DMS53 (cell line): ENCODE results near the gene STS.

Experiments
- DNase-seq: peaks from one replicate; lab custom pipeline; 2025; lab: John Stamatoyannopoulos, UW

Gene STS, protein sequence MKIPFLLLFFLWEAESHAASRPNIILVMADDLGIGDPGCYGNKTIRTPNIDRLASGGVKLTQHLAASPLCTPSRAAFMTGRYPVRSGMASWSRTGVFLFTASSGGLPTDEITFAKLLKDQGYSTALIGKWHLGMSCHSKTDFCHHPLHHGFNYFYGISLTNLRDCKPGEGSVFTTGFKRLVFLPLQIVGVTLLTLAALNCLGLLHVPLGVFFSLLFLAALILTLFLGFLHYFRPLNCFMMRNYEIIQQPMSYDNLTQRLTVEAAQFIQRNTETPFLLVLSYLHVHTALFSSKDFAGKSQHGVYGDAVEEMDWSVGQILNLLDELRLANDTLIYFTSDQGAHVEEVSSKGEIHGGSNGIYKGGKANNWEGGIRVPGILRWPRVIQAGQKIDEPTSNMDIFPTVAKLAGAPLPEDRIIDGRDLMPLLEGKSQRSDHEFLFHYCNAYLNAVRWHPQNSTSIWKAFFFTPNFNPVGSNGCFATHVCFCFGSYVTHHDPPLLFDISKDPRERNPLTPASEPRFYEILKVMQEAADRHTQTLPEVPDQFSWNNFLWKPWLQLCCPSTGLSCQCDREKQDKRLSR

DNA sequence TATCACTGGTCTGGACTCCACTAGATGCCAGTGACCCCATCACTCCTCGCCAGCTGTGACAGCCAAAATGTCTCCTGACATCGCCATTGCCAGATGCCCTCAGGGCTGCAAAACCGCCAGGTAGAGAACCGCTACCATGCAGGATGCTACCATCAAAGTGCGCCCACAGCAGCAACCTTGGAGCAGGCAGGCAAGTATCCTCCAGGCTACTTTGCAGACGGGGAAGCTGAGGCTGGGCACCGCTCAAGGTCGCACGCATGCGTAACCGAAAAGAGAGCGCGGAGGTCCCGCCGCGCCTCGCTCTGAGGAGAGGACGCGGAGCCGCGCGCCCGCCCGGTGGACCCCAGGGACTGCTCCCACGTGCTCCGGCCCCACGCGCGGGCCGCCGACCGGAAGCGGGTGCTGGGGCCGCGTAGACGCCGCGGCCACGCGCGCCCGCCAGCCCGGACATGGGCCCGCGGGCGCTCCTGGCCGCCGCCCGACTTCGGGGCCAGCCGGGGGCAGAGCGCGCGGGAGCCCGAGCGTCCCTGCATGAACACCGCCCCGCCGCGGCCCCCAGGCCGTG, at the start of gene STS:
TSS of gene STS (plus strand) at position 300 of the 565 bp plus-strand sequence. CDS start 105,488 bp downstream, outside the sequence.
- DNase-seq: peak; percentile 57

DNA sequence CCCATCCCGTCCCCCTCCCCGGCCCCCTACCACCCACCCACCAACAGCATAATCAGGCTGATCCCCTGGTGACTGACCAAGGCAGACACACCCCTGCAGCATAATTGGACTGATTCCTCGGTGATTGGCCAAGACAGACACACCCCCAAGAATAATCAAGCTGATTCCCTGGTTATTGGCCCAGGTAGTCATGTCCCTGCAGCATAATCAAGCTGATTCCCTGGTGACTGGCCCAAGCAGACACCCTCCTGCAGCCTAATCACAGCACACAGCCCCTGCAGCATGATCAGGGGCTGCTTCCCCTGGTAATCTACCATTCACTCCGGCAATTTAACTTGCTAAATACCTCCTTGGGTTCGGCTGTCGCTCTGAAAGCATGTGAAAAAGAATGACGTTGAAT, 47.5 kb upstream of the STS start:
- DNase-seq: no peak

DNA sequence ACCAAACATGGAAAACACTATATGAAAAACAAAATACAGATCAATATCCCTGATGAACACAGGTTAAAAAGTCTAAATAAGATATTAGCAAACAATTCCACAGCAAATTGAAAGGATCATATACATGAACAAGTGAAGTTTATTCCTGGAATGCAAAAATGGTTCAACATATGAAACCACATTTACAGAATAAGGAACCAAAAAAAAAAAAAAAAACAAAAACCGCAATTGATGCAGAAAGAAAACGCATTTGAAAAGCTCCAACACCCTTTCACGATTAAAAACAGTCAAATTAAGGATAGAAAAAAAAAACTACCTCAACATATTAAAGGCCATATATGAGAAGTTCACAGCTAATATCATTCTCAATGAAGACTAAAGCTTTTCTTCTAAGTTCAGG, 45.4 kb upstream of the STS start:
- no peak for DNase-seq

DNA sequence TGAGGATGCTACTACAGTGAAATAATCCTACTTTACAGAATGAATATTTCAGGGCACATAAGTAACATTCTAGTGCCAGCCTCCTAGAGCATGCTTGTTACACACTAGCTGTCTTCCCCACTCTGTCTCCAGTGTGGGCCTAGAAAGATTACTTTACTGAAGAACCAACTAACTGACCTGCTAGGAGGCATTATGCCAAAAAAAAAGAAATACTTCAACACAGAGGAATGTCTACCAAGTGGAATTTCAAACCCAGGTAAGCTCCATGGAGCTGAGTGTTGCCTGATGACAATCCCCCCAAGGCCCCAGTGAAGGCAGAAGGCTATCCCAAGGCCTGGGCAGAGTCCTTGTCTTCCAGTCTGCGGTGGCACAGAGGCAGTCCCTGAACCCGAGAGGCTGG, 40.9 kb upstream of the STS start:
- DNase-seq: no peak

DNA sequence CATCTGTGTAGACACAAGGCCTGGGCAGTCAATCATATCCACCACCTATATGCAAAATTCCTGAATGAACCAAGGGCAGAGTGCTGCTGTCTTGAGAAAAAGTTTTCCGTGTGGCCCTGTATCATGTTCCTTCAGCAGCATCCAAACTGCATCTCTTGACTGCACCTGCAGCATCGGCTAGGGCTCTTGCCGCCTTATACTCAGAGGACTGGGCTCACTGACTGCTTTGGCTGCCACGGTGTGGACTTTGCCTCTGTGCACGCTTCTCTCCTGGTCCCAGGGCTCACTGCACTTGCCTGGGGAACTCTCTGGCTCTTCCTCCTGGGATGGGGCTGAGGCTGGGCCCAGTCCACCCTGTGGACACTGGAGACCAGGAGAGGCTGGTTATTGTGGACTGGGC, 39.5 kb upstream of the STS start:
- no peak for DNase-seq

DNA sequence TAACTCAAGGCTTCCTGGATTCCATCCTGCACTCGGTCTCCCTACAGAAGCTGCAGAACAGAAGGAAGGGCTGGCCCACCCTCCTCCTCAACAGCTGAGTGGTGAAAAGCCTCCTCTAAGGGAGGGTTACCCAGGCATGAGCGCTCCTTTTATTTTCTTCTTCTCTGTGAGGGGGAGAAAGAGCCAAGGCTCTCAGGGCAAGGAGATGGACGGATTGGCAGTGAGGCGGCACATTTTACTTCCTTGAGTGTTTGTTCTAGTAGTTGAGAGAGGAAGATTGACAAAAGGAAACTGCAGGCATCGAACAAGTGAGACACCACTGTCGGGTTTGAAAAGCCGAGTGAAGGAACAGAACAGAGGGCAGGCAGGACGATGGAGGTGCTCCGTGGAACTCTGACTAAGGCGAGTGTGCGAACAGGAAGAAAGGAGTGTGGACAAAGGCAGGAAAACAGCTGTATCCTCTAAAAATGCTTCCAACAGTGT, 38.4 kb upstream of the STS start:
- DNase-seq: peak; percentile 12

DNA sequence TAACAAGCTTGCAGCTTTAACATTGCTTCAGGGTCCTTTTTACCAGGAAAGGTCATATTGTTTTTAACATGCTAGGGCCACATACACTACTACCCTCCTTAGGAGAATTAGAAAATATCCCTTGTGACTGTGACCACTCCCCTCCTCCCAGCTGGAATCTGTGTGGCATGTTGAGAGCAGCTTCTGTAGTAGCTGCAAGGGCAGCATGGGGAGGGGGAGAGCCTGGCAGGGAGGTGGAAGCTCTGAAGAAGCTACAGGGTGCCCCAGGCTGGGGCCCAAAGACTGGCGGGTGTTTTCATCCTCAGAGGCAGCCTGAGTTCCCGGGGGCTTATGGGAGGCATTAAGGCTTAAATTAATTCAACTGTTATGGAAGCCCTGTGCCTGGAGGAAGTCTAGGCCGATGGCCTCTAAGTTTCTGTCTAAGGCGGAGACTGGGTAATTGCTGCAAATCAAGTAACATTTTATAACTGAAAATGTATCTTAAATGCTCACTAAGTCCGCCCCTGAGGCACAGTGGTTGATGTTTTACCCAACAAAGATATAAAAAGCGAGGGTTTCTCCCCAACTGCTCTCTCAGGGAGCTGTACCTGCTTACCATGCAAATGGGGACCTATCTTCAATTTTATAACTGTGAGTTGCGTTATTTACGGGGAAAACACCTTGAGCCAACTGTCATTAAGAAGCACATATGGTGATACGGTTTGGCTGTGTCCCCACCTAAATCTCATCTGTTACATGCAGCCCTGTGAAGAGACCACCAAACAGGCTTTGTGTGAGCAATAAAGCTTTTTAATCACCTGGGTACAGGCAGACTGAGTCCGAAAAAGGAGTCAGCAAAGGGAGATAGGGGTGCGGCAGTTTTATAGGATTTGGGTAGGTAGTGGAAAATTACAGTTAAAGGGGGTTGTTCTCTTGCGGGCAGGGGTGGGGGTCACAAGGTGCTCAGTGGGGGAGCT, 37.4 kb upstream of the STS start:
- DNase-seq: no peak

DNA sequence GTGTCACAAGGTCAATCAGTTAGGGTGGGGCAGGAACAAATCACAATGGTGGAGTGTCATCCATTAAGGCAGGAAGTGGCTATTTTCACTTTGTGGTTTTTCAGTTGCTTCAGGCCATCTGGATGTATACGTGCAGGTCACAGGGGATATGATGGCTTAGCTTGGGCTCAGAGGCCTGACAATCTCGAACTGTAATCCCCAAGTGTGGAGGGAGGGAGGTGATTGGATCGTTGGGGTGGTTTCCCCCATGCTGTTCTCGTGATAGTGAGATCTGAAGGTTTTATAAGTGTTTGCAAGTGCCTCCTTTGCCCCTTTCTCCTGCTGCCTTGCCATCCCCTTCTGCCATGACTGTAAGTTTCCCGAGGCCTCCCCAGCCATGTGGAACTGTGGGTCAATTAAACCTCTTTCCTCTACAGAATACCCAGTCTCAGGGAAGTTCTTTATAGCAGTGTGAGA, 36.7 kb upstream of the STS start:
- no peak for DNase-seq

DNA sequence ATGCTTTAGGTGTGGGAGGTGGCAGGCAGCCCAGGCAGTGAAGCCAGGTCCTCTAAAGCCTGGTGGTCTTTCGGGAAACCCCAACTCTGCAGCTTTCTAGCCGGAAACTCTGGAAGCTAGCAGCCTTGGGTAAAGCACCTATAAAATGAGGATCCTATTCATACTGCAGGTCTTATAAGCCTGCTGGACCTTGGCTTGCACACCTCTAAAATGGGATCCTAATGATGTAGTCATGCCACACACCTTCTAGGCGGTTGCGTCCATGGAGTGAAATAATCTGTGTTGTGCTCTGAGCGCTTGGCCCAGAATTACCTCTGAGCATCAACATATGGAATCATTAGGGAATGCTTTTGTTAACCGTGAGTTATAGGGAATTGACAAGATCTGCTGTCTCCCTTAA, 36.0 kb upstream of the STS start:
- DNase-seq: no peak

DNA sequence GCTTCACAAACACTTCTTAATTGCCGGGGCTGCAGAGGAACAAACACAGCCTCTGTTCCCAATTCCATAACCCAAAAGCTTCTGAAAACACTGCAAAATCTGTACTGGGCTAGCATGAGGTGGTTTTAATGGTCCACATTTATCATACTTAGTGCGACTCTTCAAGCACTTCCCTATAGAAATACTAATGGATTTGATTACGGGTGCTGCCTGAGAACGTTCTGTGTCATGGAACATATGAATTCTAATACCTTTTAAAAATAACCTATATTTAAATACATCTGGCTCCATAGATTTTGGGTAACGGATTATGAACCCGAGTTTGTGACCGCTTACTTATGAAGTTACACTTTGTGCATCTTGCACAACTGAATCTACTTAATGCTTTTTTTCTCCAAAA, 35.4 kb upstream of the STS start:
- DNase-seq: no peak

DNA sequence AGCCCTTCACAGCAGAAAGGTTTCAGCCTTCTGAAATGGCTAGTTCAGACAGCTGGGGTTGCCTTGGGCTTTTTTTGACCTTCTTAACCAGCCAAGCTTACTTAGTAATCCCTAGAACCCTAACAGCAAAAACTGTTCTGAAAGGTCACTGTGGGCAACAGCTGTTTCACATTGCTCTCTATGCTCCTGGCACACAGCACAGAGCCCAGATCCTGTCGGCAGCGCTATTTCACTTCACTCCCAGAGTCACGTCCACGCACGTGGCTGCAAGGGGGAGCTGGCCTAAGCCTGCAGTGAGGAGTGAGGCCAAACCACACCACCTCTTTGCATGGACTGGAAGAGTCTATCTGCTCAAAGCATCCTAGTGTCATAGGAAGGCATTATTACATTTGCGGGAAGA, 32.0 kb upstream of the STS start:
- no peak for DNase-seq

DNA sequence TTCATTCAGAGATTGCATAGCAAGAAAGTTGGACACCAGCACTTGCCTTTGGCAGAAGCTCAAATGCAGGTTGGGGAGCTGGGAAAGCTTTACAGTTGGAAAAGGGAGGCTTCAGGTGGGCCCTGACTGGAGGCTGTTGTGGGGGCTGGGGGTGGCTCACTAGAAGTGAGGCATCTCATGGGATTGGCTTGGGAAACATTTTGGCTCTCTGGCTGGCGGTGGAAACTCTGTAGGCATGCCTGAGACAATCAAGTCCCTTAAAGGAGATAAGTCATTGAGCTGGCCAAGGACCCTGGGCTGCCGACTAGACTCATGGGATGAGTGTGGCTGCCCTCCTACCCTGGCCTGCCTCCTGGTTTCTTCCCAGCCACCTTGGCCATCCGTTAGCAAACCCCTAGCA, 31.4 kb upstream of the STS start:
- DNase-seq: no peak

DNA sequence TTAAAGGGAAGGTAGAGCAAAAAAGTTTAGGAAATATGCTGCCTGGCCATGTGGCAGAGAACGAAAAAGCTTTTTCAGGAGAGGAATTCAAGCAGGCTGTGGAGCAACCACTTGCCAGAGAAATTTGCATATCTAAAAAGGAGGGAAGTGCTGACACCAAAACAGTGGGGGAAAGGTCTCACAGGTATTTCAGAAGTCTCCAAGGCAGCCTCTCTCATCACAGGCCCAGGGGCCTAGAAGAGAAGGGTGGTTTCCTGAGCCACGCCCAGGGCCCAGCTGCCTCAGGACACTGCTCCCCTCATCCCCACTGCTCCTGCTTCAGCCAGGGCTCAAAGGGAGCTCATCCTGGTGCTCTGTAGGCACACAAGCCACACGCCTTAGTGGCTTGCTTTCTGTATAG, 29.9 kb upstream of the STS start:
- DNase-seq: no peak

DNA sequence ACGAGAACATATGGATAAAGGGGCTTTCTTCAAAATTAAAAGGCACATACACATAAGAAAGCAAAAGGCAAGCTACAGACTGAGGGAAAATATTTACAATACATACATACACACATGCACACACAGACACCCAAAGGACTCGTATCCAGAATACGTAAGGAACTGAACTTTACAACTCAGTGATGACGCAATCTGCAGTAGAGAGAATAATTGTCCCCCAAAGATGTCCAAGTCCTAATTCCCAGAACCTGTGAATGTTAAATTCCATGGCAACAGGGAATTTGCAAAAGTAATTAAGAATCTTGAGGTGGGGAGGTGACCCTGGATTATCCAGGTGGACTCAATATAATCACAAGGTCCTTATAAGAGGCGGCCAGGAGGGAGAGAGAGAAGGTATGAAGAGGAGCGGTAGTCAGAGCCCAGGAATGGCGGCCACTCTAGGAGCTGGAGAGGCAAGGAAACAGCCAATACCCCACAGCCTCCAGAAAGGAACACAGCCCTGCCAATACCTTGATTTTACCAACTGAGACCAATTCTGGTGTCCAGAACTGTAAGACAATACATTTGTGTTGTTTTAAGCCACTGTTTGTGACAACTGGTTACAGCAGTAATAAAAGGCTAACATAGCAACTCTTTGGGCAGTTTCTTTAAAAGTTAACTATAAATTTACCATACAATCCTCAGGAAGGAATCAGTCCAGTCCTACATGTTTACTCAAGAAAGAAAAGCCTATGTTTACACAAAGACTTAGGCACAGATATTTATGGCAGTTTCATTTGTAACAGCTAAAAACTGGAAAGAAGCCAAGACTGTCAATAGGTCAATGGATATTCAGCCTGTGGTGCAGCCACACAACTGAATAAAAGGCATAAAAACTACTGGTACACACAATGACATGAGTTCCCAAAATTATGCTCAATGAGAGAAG, 27.3 kb upstream of the STS start:
- peak; percentile 62 for DNase-seq

DNA sequence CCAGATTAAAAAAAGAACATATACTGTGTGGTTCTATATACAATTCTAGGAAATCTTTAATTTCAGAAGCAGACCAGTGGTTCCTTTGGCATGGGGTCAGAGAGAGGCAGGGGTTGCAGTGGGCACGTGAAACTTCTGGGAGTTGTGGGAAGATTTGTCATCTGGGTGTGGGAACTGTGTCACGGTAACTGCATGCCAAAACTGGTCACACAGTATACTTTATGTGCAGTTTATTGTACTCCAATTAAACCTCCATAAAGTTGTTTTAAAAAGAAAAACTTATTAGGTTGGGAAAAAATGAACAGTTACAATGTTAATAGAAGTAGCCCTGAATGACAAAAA, 26.7 kb upstream of the STS start:
- no peak for DNase-seq

DNA sequence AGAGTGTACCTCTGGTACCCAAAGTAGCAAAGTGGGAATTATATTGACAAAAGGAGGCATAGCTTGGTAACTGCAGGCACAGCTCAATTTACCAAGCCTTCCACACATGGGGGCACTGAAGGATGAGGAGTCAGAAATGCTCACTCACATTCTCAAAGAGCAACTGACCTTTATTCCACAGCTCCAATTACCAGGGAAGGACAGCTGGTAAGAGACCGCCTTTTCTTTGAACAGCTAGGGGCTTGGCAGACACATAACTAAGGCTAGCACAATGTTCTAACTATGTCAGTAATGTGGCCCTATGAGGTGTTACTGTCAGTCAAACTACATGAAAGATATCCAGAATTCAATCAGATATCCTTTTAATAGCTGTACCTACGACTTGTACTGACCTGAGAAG, 20.5 kb upstream of the STS start:
- no peak for DNase-seq

DNA sequence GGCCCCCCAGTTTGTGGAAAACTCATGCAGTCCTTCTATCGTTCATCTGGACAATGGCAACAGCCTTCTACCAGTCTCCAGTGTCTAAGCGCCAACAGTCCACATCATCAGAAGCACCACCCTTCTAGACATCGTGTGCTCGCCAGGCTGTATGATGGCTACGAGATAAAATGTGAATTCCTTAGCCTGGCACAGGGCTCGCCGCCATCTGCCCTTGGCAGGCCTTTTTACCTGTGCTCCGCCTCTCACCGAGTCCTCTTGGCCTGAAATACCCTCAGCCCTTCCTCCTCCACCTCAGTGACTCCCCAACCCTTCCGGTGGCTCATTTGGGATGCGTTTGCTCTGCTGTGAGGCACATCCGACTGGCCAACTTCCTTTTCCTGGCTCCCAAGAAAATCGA, 15.9 kb upstream of the STS start:
- no peak for DNase-seq

DNA sequence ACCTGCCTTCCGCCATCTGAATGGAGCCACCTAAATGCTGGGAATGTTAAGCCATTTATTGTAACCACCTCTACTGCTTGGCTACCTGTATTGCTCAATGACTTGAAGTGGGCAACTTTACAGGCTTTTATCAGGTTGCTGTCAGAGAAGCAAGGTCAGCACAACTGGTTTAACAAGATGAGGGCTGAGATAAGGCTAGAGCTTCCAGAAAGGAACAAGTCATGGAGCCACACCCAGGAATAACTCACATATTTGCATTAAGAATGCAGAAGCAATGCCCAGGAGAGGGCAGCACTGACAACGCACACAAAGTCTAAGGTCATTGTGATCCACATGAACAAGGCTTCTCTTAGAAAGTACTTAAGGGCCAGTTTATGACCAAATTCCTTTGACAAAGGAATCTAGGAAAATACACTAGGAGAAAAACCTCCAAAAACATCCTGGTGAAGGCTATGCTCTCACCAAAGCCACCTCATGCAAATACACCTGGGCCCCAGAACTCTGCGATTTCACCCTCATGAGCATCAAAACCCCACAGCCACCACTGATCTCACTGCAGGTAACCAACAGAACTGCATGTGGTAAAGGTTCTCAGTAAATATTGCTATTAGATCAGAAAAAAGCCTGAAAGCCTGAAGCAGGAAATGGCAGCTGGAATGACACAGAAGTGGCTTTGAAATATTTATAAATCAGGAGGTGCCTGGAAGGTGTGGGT, 15.0 kb upstream of the STS start:
- DNase-seq: peak; percentile 59

DNA sequence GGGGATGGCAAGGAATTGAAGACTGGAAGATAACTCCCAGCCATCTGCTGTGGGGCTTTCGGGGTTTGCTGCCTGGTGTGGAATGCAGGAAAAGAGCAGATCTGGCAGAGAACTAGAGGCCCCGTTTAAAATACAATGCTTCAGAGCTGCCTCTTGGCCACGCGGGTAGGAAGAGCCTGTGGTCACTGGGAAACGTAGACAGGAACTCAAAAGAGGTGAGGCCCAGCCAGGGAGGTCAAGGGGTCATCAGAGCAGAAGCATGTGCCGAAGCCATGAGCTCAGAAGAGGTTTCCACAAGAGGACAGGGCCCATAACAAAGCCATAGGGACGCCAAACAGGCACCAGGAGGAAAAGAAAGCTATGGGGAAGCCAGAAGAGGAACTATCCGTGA, 14.5 kb upstream of the STS start:
- DNase-seq: no peak

DNA sequence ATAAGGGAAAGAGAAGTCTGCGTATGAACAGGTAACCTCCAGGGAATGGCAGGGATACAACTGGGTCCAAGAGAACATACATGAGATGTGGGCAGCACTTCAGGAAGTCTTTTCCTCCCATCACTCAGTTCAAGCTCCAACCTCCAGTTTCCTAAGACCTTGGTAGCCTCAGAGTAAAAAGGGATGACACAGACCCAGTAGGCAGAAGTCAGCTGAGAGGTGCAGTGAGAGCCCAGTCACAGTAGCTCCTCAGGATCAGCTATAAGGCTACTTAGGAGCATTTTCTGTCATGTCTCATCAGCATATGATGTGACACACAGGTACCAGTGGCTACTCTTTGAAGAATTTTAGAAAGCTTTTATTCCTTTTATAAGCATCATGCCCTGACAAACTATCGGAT, 12.5 kb upstream of the STS start:
- no peak for DNase-seq
